LNCaP clone FGC (cell line): Measurements from ENCODE around the gene CDK4.

Experiments used
- DNase-seq: peaks from one replicate; pipeline ENCODE4 v3.0.0-alpha.2; 2011; ENCODE audit warnings: low read depth
- H3K4me3 ChIP-seq: 2 replicates; pipeline ENCODE4 v1.5.1; 2011; ENCODE audit warnings: mild to moderate bottlenecking, low read depth, low read length, control low read depth
- CTCF ChIP-seq: IDR thresholded peaks from 2 replicates; pipeline ENCODE4 v1.5.1; 2012; ENCODE audit warnings: mild to moderate bottlenecking; ENCODE audit not compliant: control insufficient read depth, insufficient read depth; ENCODE audit errors: extremely low read depth

The CDK4 gene

GRCh38 chr12:57751432-57751787, 700 bp downstream of the CDK4 start:
- H3K4me3 ChIP-seq = peak overlapping the region; percentile 98
- TF ChIP-seq CTCF = no peak
- DNase-seq = no peak

- H3K4me3 ChIP-seq = peak overlapping the region; percentile 98
- DNase-seq = no peak
- TF ChIP-seq CTCF = no peak
These were observed 1.3 kb downstream of the CDK4 start for GRCh38 chr12:57750561-57751431.

- H3K4me3 ChIP-seq = no peak overlapping the region
- TF ChIP-seq CTCF = no peak
- no peak for DNase-seq
These were observed 3.0 kb downstream of the CDK4 start for GRCh38 chr12:57749061-57749460.

GRCh38 chr12:57746025-57746424, 6.1 kb downstream of the CDK4 start:
- no peak for TF ChIP-seq CTCF
- H3K4me3 ChIP-seq = peak overlapping the region; percentile 71

GRCh38 chr12:57745485-57745881, 6.6 kb downstream of the CDK4 start:
- no peak for TF ChIP-seq CTCF
- H3K4me3 ChIP-seq = peak overlapping the region; percentile 71
- DNase-seq = no peak

More at GRCh38 chr12:57746025-57746424, 6.1 kb downstream of the CDK4 start:
- no peak for DNase-seq

- peak within 1 kb of the TSS; percentile 71 for H3K4me3 ChIP-seq
- no peak for TF ChIP-seq CTCF
- peak; percentile 98 for DNase-seq
These were observed 7.2 kb downstream of the CDK4 start, which contains the start of gene TSPAN31 for GRCh38 chr12:57744777-57745484. TSS of gene TSPAN31 (plus strand) at chr12:57745039. CDS start at chr12:57745155, 116 bp downstream.
